ENCODE data around the gene DLG5.

The DLG5 gene

DNA sequence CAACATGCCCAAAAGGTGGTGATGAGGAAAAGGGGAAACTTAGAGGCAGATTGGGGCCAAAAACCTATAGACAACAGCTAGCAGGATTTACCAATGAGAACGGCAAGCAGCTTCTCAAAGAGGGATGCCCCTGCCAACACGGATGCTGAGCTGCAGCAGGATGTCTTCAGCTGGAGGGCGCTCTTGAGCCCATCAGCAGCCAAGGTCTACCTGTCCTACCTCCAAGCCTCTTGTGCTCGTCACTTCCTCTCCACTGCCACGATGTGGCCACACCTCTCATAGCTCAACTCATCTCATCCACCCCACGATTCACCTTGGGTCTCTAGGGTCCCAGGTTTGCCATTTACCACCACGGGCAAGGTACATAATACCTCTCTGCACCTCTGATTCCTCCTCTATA lies 36.5 kb downstream of the DLG5 start:
- no peak for DNase-seq

DNA sequence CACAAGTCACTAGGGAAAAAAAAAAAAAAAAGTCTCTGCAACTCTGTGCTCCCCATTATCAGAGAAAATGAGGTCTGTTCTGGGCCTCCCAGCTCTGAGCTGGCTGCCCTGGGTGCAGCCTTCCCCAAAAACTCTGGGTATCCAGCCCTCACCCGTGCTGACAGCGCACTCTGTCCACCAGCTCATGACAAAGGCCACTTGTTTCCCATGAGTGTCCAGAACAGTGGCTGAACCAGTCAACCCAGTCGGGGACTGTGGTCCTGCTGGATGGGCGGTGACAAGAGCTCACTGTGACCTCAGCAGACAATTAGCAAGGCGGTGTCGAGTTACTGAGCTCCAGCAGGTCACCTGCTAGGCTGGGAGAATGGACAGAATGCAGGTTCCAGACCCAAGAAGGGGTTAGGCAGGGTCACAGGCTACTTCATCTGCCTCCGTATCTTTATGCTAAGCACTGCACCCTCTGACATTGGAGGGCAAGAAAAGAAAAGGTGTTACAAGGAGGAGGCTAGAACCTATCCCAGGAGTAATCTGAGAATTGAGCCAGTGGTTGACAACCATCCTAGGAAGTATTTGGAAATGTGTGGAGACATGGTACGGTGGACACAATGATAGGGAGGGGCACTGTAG lies 37.2 kb downstream of the DLG5 start:
- no peak for DNase-seq

DNA sequence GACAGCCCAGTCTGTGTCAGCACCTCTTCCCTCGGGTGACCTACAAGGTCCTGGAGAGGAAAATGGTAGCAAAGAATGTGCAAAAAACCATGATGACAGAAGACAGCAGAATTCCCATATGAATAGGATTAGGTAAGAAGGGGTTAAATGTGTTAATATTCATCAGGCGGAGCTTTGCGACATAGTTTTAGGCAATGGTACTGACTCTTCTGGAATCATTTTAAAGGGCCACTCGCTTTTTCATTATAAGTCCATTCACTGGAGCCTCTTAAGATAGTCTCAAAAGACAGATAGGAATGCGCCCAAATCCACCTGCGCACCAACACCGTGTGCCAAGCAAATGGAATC lies 38.2 kb downstream of the DLG5 start:
- DNase-seq: no peak

DNA sequence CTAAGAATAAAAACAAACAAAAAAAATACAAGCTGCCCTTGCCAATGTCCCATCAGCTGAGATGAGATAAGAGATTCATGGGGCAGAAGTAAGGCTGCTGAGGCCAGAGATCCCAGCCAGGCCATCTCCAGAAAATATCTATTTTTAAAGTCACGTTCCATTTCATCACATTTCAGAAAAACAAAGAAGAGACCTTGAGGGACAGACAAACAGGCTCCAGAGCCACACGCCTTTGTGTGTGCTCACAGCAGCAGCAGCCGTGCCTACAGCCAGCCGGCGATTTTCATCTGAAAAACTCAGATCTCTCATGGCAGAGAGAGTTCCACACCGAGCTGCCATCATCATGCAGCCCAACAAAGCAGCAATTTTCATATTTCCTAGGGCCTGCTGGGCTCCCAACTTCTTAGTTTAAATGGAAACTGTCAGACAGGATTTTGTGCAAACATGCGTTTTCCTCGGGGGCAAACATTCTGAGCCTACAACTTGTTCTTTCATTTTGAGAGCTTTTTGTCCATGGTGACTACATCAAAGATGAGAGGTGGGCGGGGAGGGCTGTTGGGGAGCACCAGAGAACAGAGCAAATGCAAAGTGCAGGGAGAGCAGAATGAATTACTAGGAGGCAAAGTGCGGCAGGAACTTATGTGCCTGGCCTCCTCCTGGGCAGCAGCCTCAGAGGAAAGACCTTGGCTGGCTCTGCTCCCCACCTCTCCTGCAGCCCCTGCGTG lies 38.8 kb downstream of the DLG5 start:
- no peak for DNase-seq

DNA sequence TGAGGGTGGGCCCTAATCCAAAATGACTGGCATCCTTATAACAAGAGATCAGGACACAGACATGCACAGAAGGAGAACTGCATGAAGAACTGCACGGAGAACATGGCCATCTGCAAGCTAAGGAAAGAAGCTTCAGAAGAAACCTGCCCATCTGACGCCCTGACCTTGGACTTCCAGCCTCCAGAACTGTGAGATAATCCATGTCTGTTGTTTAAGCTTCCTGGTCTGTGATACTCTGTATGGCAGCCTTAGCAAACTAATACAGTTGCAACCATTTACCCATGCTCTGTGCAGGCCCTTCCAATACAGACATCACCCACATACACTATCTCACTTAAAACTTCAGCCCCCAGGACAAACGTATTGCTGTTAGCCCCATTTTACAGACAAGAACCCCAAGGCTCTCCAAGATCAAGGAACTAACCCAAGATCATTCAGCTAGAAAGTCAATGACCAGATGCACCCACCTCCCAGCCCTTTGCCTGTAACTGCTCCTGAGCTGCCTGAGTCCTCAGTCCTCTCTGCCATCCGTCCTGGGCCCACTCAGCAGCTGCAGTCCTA lies 39.7 kb downstream of the DLG5 start:
- no peak for DNase-seq

DNA sequence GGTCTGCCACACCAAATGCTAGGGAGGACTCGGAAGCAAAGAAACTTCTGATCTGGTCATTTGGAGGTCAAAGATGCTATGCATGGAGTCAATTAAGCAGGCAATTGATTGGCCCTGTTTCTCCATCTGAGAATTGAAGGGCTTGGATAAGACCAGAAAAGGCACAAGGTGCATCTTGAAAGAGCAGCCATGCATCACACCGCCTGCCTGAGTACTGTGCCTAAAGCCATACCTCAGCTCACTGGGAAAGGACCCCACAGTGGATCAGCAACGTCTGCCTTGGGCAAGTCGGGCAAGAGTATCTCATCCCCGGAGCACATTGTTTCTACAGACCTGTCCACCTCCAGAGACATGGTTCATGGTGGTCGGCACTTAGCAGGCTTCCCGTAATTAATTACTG lies 42.4 kb downstream of the DLG5 start:
- no peak for DNase-seq

DNA sequence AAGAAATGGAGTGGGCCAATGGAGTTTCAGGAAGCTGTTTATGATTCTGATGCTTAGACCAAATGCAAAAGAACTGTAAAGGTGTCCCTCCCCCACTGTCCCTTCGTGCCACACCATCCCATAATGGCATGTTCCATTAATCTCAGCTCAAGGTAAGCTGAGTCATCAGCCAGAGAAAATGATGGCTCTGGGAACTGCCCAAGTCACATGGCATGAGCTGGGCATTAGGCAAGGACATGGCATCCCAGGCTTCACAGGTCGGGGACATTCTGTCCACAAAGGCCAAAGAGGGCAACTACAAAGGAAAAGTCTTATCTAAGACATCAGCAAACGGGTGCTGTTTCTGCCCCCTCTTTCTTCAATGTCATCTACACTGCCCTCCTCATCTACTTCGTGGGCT lies 44.9 kb downstream of the DLG5 start:
- no peak for DNase-seq

DNA sequence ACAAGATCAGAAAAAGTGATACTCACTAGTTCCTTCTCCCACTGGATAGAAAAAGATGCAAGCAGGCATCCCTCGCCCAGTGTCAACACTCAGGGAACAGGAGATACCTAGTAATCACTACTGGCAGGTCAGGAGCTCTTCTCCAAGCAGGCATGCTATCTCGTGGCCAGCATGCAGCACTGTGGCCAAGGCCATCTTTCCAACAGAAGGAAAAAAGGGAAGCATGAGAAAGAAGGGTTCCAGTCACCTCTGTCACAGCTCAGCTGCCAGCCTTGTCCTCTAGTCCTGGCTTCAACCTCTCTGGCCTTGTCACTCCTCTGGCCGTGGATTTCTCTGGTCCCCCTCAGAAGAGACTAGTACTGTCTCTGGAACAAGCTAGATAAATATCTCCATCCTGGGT lies 45.3 kb downstream of the DLG5 start:
- DNase-seq: no peak

DNA sequence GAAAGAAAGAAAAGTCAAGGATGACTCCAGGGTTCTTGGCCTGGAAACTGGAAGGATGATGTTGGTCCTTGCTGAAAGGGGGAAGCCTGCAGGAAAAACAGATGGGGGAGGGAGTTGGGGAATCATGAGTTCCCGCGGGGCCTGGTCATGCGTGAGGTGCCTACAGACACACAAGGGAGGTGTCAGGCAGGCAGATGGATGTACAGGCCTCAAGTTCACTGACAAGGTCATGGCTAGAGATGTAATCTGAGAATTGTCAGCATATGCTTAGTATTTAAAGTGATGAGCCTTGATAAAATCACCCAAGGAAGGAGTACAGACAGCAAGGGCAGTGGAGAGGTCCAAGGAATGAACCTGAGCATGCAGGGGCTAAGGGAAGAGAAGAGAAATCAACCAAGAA lies 46.8 kb downstream of the DLG5 start:
- no peak for DNase-seq

DNA sequence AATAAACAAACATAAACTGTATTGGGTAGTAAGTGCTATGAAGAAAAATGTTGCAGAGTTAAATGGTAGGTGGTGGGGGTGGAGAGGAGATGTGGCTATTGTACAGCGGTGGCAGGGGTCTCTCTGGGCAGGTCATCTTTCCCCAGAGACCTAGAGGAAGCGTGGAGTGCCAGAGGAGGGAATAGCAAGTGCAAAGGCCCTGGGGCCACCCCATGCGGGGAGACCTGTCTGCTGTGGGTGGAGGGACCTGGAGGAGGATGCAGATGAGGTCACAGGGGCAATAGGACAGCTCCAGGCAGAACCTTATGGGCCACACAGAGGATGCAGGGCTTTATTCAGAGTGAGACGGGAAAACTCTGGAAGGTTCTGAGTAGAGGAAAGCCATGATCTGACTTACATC lies 47.5 kb downstream of the DLG5 start:
- no peak for DNase-seq

DNA sequence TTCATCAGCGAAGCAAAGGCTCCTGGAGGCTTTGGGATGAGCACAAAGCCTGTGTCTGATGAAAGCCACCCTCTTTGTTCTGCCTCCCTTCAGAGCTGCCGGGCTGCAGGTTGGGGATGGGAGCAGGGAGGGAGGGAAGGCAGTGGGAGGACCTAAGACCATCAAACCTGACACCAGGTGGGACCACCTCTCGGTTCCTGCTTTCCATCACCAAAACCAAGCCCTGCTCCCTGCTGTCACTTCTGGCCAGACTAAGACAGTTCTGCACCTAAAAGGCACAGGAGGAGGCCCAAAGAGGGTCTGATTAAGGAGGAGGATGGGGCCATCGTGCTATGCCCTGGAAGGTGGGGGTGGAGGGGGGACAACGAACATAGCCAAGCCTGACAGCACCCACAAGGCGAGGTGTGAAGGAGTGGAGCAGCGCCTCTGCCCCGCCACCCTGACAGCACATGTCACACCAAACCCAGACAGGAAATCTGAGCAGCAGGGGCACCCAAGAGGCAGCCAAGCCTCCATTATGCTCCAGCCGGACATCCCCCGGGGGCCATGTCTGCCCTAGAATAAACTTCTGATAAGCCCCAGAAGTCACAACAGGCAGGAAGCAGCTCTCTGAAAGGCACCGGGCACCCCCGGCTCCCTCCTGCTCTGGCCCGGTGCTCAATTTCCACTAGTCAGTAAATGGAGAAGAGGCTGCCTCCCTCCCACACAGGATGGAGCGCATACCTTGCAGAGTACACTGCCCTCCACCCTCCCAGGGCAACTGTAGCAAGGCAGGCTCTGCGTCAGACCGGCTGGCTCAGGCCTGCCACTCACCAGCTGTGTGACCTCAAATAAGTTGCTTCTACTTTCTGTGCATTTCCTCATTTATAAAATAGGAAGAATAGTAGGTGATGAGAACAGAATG lies 48.9 kb downstream of the DLG5 start:
- DNase-seq: peak; percentile 40

DNA sequence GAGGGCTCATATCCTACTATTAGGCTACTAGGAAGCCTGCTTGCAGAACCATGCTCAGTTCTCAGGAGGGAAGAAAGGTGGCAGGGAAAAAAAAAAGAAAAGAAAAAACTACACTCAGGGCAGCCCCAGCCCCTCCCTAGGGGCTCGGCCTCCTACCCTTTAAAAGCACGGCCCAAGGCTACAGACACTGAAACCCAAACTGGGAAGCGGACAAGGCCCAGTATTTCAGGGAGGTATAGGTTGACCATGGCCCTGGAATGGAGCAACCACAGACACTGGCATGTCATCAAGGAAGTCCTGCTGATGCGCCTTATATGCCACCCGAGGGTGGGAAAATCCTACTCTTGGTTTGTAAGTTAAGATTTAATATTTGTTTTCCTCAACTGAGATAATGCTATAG lies 50.8 kb downstream of the DLG5 start:
- no peak for DNase-seq

DNA sequence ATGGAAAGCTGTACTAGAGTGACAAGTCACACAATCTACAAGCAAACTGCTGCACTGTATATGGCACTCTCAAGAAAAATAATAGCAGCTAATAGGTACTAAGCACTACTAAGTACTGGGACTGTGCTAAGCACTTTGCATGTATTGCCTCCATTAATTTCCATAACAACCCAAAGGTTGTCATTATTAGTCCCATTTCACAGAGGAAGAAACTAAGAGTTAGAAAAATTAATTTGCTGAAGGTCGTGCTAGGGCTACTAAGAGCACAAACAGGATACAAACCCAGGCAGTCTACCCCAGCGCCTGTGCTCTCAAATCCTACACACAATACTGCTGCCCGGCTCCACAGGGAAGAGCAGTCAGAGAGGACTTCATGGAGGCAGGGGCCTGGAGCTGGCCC lies 51.7 kb downstream of the DLG5 start:
- DNase-seq: no peak

DNA sequence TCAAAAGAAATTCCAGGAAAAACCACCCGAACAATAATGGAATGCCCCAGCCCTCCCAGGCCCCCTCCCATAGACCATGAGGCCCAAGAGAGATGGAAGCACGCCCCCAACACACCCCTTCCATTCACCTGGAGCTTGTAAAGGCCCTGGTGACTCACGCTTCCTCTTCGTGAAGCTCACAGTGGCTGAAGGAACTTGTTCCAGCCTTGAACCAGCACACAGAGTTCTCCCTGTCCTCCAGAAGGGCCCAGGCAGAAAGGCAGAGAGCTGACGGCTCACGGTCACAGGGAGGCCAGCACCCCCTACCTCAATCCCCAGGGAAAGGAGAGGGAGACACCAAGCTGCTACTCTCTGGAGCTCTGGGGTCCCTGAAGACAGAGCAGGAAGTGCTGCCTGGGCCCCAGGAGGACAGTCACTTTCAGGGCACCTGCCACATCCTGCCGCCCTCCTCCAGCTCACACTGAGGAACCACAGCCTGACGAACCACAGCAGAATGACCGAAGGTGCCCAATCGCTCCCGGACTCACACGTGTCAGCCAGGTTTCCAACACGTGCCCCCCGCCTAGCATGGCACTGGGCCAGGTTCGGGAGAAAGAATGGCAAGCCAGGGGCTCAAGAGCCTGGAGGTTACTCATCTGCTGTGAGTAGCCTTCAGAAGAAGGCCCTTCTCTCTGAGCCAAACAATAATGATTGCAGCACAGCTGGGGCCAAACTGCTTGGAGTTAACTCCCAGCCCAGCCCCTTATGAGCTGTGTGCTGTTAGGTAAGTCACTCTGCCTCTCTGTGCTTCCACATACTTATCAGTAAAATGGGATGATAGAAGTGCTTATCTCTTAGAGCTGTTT lies 52.8 kb downstream of the DLG5 start:
- peak; percentile 32 for DNase-seq

DNA sequence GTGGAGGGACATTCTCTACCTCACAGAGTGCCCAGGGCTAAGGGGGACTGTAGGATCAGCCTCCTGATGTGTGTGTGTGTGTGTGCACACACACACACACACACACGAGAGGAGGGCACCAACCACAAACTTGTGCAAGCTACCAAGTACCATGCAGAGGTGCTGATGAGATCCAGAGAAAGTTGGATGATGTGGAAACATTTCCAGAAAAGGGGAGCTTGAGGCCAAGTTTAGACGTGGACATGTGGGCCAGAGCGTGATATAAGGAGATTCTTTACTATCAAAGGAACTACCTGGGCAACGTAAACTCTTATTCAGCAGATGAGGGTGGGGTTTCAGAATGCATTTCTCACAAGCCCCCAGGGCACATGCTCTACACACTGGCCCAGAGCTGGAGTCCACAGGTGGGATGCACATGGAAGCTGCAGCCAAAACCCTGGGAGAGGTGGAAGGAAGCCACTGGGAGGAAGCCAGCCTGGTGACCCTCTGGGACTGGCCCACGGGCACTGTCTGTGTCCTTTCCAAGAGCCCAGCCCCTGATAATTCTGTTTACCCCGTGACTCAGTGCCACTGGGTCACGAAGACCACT lies 53.5 kb downstream of the DLG5 start:
- DNase-seq: no peak

DNA sequence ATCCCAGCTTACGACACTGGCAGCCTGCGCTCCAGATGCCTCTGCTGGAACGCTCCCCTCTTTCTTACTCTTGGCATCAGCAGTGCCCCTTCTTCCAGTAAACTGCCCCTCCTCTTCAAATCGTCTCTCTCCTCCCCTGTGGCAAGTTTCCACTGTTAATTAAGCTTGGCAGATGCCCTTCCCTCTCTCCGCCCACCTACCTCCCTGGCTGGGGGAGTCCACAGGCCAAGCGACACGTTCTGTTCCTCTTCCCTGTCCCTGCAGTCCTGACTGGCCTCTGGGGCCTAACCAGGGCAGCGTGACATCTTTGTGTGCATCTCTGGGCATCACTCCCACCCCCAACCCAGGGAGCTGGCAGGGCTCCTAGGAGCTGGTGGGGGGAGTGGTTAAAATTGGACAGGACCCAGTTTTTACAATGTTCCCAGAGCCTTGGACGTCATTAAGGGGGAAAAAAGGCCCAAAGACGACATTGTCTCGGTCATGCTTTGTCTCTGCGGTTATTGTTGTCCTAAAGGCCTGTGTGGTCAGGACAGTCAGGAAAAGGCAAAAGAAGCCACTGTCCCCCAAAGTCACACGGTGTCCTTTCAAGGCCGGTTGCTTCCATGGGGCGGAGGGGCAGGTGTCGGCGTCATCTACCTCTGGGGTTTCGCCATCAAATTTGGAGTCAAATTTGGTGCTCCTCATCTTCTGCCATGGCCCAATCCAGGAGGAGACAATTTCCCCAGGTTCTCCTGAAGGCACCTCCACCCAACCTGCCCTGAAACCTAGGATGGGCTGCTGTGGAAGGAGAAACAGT lies 54.2 kb downstream of the DLG5 start:
- DNase-seq: no peak

DNA sequence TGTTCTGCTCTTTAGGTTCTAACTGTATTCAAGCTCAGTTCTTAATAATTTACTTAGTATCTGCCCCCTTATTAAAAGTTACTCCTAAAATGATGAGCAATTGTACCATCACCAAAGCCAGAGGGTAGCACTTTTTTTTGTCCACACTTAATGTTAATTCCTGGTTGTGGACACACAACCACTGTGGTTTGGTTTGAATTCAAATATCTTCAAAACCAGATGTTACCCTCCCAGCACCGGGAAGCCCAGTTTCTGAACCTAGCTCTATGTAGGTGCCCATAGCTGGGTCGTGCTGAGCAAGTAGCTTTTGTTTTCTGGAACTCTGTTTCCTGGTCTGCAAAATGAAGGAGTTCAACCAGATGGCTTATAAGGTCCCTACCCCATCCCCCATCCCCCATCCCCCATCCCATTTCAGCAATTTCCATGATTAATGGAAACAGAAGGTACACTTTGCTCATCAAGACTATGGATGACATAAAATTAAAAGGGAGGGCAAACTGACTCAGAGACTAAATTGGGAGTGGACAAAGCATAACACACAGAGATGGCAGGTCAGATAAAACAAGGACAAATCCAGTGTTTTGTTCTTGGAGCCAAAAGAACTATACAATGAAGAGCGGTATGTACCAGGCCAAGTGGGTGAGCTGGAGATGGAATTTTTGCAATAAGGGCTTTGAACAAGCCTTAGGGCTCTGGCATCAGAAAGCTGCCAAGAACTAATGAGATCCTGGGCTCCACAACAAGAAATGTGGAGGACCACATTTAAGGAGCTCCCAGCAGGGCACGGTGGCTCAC lies 56.7 kb downstream of the DLG5 start:
- no peak for DNase-seq

DNA sequence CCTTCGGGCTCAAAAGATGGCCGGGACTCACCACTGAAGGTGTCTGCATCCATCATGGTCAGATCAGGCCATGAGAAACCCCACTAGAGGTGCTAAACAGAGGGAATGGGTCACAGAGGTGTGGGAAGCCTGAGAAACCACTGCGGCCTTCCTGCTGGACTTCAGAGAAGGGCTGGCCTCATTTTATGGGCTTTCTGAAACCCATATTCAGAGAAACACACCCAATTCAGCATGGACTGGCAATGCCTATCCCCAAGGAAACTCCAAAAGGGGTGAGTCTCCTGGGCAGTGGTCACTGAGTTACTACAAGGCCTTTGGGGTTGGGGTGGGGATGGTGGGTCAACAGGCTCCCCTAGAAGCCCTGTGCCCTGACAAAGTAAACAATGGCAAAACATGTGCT lies 58.0 kb downstream of the DLG5 start:
- no peak for DNase-seq

DNA sequence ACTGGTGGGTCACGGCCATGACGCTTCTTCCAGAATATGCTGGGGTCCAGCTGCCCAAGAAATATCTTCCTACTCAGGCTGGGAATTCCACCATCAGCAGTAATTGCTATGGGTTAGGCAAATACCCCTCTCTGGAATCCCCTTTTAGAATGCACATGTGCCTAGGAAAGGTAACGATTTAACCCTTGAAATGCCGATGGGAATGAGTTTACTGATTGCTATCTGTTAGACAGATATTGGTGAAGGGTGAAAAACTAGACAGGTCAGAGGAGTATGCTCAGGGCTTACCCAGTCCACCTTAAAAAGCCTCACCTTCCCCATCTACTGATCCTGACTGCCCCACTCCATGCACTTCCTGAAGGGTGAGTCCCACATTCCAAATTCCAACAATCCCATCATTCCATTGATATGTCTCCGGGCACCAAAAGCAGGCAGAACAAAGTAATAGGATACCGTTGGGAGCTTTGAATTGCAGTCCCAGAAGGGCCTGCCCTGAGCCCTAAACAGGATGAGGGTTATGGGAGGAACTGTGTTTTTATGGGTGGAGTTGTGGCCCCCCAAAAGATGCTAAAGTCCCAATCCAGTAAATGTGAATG lies 59.3 kb downstream of the DLG5 start:
- DNase-seq: no peak

DNA sequence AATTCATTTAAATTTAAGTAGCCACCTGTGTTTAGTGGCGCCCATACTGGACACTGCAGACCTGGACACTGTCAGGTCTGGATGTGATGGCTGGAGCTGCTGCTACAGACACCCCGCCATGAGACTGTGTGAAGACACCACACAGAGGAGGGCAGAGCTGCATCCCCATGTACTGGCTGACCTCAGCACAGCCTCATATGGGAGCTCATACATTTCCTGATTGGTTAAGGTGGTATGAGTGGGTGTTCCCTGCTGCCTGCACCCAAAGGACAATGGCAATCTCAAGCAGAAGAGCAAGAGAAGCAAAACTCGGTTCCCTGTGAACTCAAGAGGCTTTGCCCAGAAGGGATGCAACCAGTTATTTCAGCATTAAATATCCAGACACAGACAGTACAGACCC lies 60.0 kb downstream of the DLG5 start:
- DNase-seq: no peak

Data from CD4-positive, alpha-beta T cell treated with Interleukin-4 for 4 hours (primary cell).